Activated T-helper 17 cell treated with anti-CD3 and anti-CD28 coated beads, Interleukin-2, amount 50 U/mL, for 72 hours (primary cell): Measurements from ENCODE around the gene VMO1. TPM values are rescaled to one million over a fixed set of nuclear protein-coding genes. Genes with fewer than 3 reads are reported as not detected.

Source experiments
- ATAC-seq: fragments of 150-1000 bp; cut with Tn5 transposase; replicated peaks from 2 replicates; pipeline ENCODE4 v1.10.0; 2021; ENCODE audit warnings: mild to moderate bottlenecking, moderate library complexity
- H3K27ac Mint-ChIP-seq: one replicate; pipeline ENCODE4 v1.8.0; 2022; ENCODE audit warnings: mixed read lengths
- H3K27me3 Mint-ChIP-seq: one replicate; pipeline ENCODE4 v1.8.0; 2022; ENCODE audit warnings: mixed read lengths
- H3K36me3 Mint-ChIP-seq: one replicate; pipeline ENCODE4 v1.8.0; 2022; ENCODE audit warnings: low read depth, mild to moderate bottlenecking, mixed read lengths
- H3K4me1 Mint-ChIP-seq: one replicate; pipeline ENCODE4 v1.8.0; 2022; ENCODE audit warnings: mixed read lengths
- H3K4me3 Mint-ChIP-seq: one replicate; pipeline ENCODE4 v1.8.0; 2022; ENCODE audit warnings: mild to moderate bottlenecking, mixed read lengths
- H3K9me3 Mint-ChIP-seq: one replicate; pipeline ENCODE4 v1.8.0; 2022; ENCODE audit warnings: mixed read lengths
- total RNA-seq, 2 donors: library from RNA; stranded (reverse); gene quantifications; one replicate each; pipeline ENCODE4 v1.2.3, GENCODE V29; 2022

The VMO1 gene
- total RNA-seq, 2 donors from 2014 or later = not detected

GRCh38 chr17:4786516-4786915, 352 bp upstream of the VMO1 start:
- H3K27ac Mint-ChIP-seq = no peak overlapping the region
- no peaks in the 10 kb centered on the region for H3K36me3 Mint-ChIP-seq
- no peak for ATAC-seq
- H3K4me3 Mint-ChIP-seq = no peak overlapping the region
- H3K9me3 Mint-ChIP-seq = no peaks in the 10 kb centered on the region
- peaks cover 7% of the 10 kb centered on the region for H3K4me1 Mint-ChIP-seq
- H3K27me3 Mint-ChIP-seq = peaks cover 26% of the 10 kb centered on the region

GRCh38 chr17:4785311-4786105, 656 bp downstream of the VMO1 start:
- no peak for ATAC-seq
- Mint-ChIP-seq H3K4me3 (peak overlapping the region; percentile 25), H3K9me3 (no peaks in the 10 kb centered on the region), H3K4me1 (peaks cover 3% of the 10 kb centered on the region), H3K36me3 (no peaks in the 10 kb centered on the region), H3K27me3 (peaks cover 29% of the 10 kb centered on the region), H3K27ac (no peak overlapping the region)

GRCh38 chr17:4782652-4783051, 3.5 kb downstream of the VMO1 start:
- Mint-ChIP-seq H3K36me3 (no peaks in the 10 kb centered on the region), H3K9me3 (no peaks in the 10 kb centered on the region), H3K4me3 (no peak overlapping the region), H3K27me3 (peaks cover 32% of the 10 kb centered on the region), H3K4me1 (no peaks in the 10 kb centered on the region), H3K27ac (no peak overlapping the region)
- ATAC-seq = peak; percentile 39

GRCh38 chr17:4780325-4780955, 5.7 kb downstream of the VMO1 start:
- ATAC-seq = no peak
- Mint-ChIP-seq H3K27me3 (peaks cover 26% of the 10 kb centered on the region), H3K9me3 (no peaks in the 10 kb centered on the region), H3K27ac (no peak overlapping the region), H3K36me3 (no peaks in the 10 kb centered on the region), H3K4me3 (no peak overlapping the region), H3K4me1 (no peaks in the 10 kb centered on the region)

GRCh38 chr17:4777969-4778760, 8.0 kb downstream of the VMO1 start:
- H3K4me1 Mint-ChIP-seq = no peaks in the 10 kb centered on the region
- no peak overlapping the region for H3K4me3 Mint-ChIP-seq
- no peak for ATAC-seq
- H3K36me3 Mint-ChIP-seq = no peaks in the 10 kb centered on the region
- peaks cover 24% of the 10 kb centered on the region for H3K27me3 Mint-ChIP-seq
- H3K27ac Mint-ChIP-seq = no peak overlapping the region
- no peaks in the 10 kb centered on the region for H3K9me3 Mint-ChIP-seq

- Mint-ChIP-seq H3K27ac (peak overlapping the region; percentile 41), H3K9me3 (no peaks in the 10 kb centered on the region), H3K36me3 (no peaks in the 10 kb centered on the region), H3K27me3 (peaks cover 14% of the 10 kb centered on the region), H3K4me1 (peaks cover 6% of the 10 kb centered on the region), H3K4me3 (no peak overlapping the region)
- no peak for ATAC-seq
Observed at GRCh38 chr17:4772235-4772613, 13.9 kb downstream of the VMO1 start.

- Mint-ChIP-seq H3K4me1 (peaks cover 6% of the 10 kb centered on the region), H3K36me3 (no peaks in the 10 kb centered on the region), H3K27ac (peak within 1 kb of the TSS; percentile 41), H3K27me3 (peaks cover 14% of the 10 kb centered on the region), H3K9me3 (no peaks in the 10 kb centered on the region), H3K4me3 (no peak within 1 kb of the TSS)
- ATAC-seq = peak; percentile 65
Observed at GRCh38 chr17:4771519-4772234, 14.5 kb downstream of the VMO1 start, which contains the start of gene TM4SF5. TM4SF5 (plus strand) TSS chr17:4771886; CDS start chr17:4771923, 37 bp downstream.

- Mint-ChIP-seq H3K9me3 (no peaks in the 10 kb centered on the region), H3K4me3 (no peak overlapping the region), H3K27me3 (peaks cover 11% of the 10 kb centered on the region), H3K36me3 (no peaks in the 10 kb centered on the region), H3K4me1 (peaks cover 6% of the 10 kb centered on the region), H3K27ac (no peak overlapping the region)
- no peak for ATAC-seq
Observed at GRCh38 chr17:4769628-4770027, 16.5 kb downstream of the VMO1 start.

GRCh38 chr17:4768298-4768697, 17.9 kb downstream of the VMO1 start:
- Mint-ChIP-seq H3K27me3 (peaks cover 8% of the 10 kb centered on the region), H3K27ac (no peak overlapping the region), H3K4me1 (peaks cover 6% of the 10 kb centered on the region), H3K9me3 (no peaks in the 10 kb centered on the region), H3K36me3 (no peaks in the 10 kb centered on the region), H3K4me3 (no peak overlapping the region)
- no peak for ATAC-seq

GRCh38 chr17:4766723-4767122, 19.4 kb downstream of the VMO1 start:
- no peak for ATAC-seq
- Mint-ChIP-seq H3K36me3 (no peaks in the 10 kb centered on the region), H3K4me1 (peaks cover 3% of the 10 kb centered on the region), H3K27me3 (peaks cover 6% of the 10 kb centered on the region), H3K4me3 (no peak overlapping the region), H3K27ac (no peak overlapping the region), H3K9me3 (no peaks in the 10 kb centered on the region)

- Mint-ChIP-seq H3K36me3 (no peaks in the 10 kb centered on the region), H3K27ac (no peak overlapping the region), H3K4me1 (no peaks in the 10 kb centered on the region), H3K9me3 (no peaks in the 10 kb centered on the region), H3K27me3 (peaks cover 4% of the 10 kb centered on the region), H3K4me3 (no peak overlapping the region)
- no peak for ATAC-seq
Observed at GRCh38 chr17:4766201-4766600, 20.0 kb downstream of the VMO1 start.

GRCh38 chr17:4764595-4764994, 21.6 kb downstream of the VMO1 start:
- Mint-ChIP-seq H3K27ac (no peak overlapping the region), H3K9me3 (no peaks in the 10 kb centered on the region), H3K4me1 (no peaks in the 10 kb centered on the region), H3K27me3 (peaks cover 4% of the 10 kb centered on the region), H3K36me3 (no peaks in the 10 kb centered on the region), H3K4me3 (no peak overlapping the region)
- ATAC-seq = no peak

- no peak overlapping the region for H3K4me3 Mint-ChIP-seq
- H3K27me3 Mint-ChIP-seq = peaks cover 8% of the 10 kb centered on the region
Observed at GRCh38 chr17:4759776-4760236, 26.4 kb downstream of the VMO1 start.

GRCh38 chr17:4753392-4753791, 32.8 kb downstream of the VMO1 start:
- H3K27me3 Mint-ChIP-seq = peaks cover 18% of the 10 kb centered on the region
- H3K4me3 Mint-ChIP-seq = no peak overlapping the region
- no peaks in the 10 kb centered on the region for H3K4me1 Mint-ChIP-seq
- H3K36me3 Mint-ChIP-seq = no peaks in the 10 kb centered on the region
- no peaks in the 10 kb centered on the region for H3K9me3 Mint-ChIP-seq
- no peak overlapping the region for H3K27ac Mint-ChIP-seq
- ATAC-seq = no peak

More at GRCh38 chr17:4759776-4760236, 26.4 kb downstream of the VMO1 start:
- H3K4me1 Mint-ChIP-seq = no peaks in the 10 kb centered on the region
- H3K9me3 Mint-ChIP-seq = no peaks in the 10 kb centered on the region
- no peaks in the 10 kb centered on the region for H3K36me3 Mint-ChIP-seq
- H3K27ac Mint-ChIP-seq = no peak overlapping the region
- ATAC-seq = no peak
